Measurements from ENCODE around the gene CPXM2.

- no peak for TF ChIP-seq SP1 (IDR thresholded peaks at IDR 0.05)
- TF ChIP-seq ELF4 (IDR thresholded peaks at IDR 0.05) = no peak
- no peak for TF ChIP-seq TARDBP (IDR thresholded peaks at IDR 0.05)
- no peak for TF ChIP-seq BHLHE40 (IDR thresholded peaks at IDR 0.05; ENCODE audit: borderline replicate concordance)
- TF ChIP-seq SUZ12 (IDR thresholded peaks at IDR 0.05) = no peak
- TF ChIP-seq ZNF384 (IDR thresholded peaks at IDR 0.05) = no peak
Observed at GRCh38 chr10:123934846-123935245, 43.2 kb upstream of the CPXM2 start.
